T1000 (cell line): ENCODE measurements around the gene LRP1.

ENCODE experiments used
- DNase-seq: peaks from one replicate; lab custom pipeline; 2025; ENCODE audit warnings: mixed read lengths; lab: John Stamatoyannopoulos, UW

Gene LRP1

GRCh38 chr12:57175428-57176138, 47.3 kb downstream of the LRP1 start:
- peak; percentile 74 for DNase-seq

- DNase-seq: no peak
These were observed 47.8 kb downstream of the LRP1 start for GRCh38 chr12:57176139-57176477.

GRCh38 chr12:57176846-57177245, 48.6 kb downstream of the LRP1 start:
- DNase-seq: no peak

GRCh38 chr12:57177354-57177753, 49.1 kb downstream of the LRP1 start:
- no peak for DNase-seq

GRCh38 chr12:57178213-57178612, 49.9 kb downstream of the LRP1 start:
- DNase-seq: no peak

GRCh38 chr12:57179331-57180086, 51.2 kb downstream of the LRP1 start:
- DNase-seq: no peak

- DNase-seq: no peak
These were observed 52.2 kb downstream of the LRP1 start for GRCh38 chr12:57180321-57180989.

GRCh38 chr12:57181072-57181471, 52.8 kb downstream of the LRP1 start:
- DNase-seq: no peak

GRCh38 chr12:57181561-57182155, 53.4 kb downstream of the LRP1 start:
- no peak for DNase-seq

- peak; percentile 62 for DNase-seq
These were observed 54.8 kb downstream of the LRP1 start for GRCh38 chr12:57182918-57183575.

GRCh38 chr12:57183939-57184725, 55.8 kb downstream of the LRP1 start:
- DNase-seq: no peak

- no peak for DNase-seq
These were observed 57.1 kb downstream of the LRP1 start for GRCh38 chr12:57185403-57185802.

- no peak for DNase-seq
These were observed 57.7 kb downstream of the LRP1 start for GRCh38 chr12:57185906-57186508.

- DNase-seq: no peak
These were observed 59.2 kb downstream of the LRP1 start for GRCh38 chr12:57187222-57188089.

GRCh38 chr12:57188090-57188425, 59.8 kb downstream of the LRP1 start:
- DNase-seq: no peak

GRCh38 chr12:57190037-57190436, 61.8 kb downstream of the LRP1 start:
- no peak for DNase-seq

GRCh38 chr12:57190821-57191220, 62.5 kb downstream of the LRP1 start:
- DNase-seq: no peak

- DNase-seq: no peak
These were observed 63.1 kb downstream of the LRP1 start for GRCh38 chr12:57191410-57191809.

- DNase-seq: no peak
These were observed 64.6 kb downstream of the LRP1 start for GRCh38 chr12:57192920-57193319.

- DNase-seq: no peak
These were observed 65.5 kb downstream of the LRP1 start for GRCh38 chr12:57193706-57194245.
